SK-N-SH (cell line): ENCODE measurements around the gene MFAP2. TPM values are rescaled to one million over a fixed set of nuclear protein-coding genes. Genes with fewer than 3 reads are reported as not detected.

Experiments
- CTCF ChIA-PET: fragments of 300-600, 350-600 bp; formaldehyde crosslinking; extraction: SDS; loops from one replicate; lab custom pipeline; 2021; lab: Yijun Ruan, JAX
- POLR2A ChIA-PET: fragments of 350-600 bp; sonication (Branson Sonifier 250); formaldehyde crosslinking; extraction: SDS; loops from one replicate; lab custom pipeline; 2020; ENCODE audit warnings: antibody characterized with exemption, inconsistent platforms; lab: Yijun Ruan, JAX
- DNase-seq: peaks from one replicate; pipeline ENCODE4 v3.0.0; 2012
- H2AFZ ChIP-seq: fragments of 200-600 bp; sonication (generic); 2 replicates; pipeline ENCODE4 v1.8.1; 2016; ENCODE audit warnings: antibody characterized with exemption, mild to moderate bottlenecking, low read depth
- H3F3A ChIP-seq: fragments of 200-600 bp; sonication (generic); replicated peaks from 2 replicates; pipeline ENCODE3; 2016; ENCODE audit warnings: antibody characterized with exemption, mild to moderate bottlenecking; ENCODE audit not compliant: insufficient read depth
- H3K27ac ChIP-seq, 2 experiments: fragments of 200-500 bp in 1 of 2; fragments of 200-600 bp in 1 of 2; sonication (Bioruptor generic) in 1 of 2; sonication (generic), shearing (Covaris generic) in 1 of 2; 2 replicates each; pipeline versions ENCODE4 v1.5.1 to v1.6.1; 2014 to 2016; ENCODE audit warnings: low read depth in 2 of 2, inconsistent platforms in 1 of 2, low read length in 1 of 2, mild to moderate bottlenecking in 1 of 2, mixed read lengths in 1 of 2
- H3K27me3 ChIP-seq: fragments of 200-600 bp; sonication (generic), shearing (Covaris generic); 2 replicates; pipeline ENCODE4 v1.6.1; 2016; ENCODE audit warnings: mixed run types; ENCODE audit not compliant: insufficient read depth
- H3K36me3 ChIP-seq, 2 experiments: fragments of 200-500 bp in 1 of 2; fragments of 200-600 bp in 1 of 2; sonication (Bioruptor generic) in 1 of 2; sonication (generic) in 1 of 2; replicated peaks in 1 of 2; 2 replicates each; pipeline versions ENCODE3 to v1.5.1; 2014 to 2016; ENCODE audit warnings: low read length in 1 of 2, mild to moderate bottlenecking in 1 of 2; ENCODE audit not compliant: insufficient read depth in 2 of 2, control insufficient read depth in 1 of 2
- H3K4me1 ChIP-seq, 2 experiments: fragments of 200-500 bp in 1 of 2; fragments of 200-600 bp in 1 of 2; sonication (Bioruptor generic) in 1 of 2; sonication (generic), shearing (Covaris generic) in 1 of 2; 2 replicates each; pipeline versions ENCODE4 v1.5.1 to v1.6.1; 2014 to 2016; ENCODE audit warnings: low read depth in 1 of 2, low read length in 1 of 2, mixed run types in 1 of 2; ENCODE audit not compliant: insufficient read depth in 2 of 2, control insufficient read depth in 1 of 2
- H3K4me2 ChIP-seq: fragments of 200-600 bp; sonication (generic), shearing (Covaris generic); 2 replicates; pipeline ENCODE4 v1.6.1; 2017; ENCODE audit warnings: mixed run types
- H3K4me3 ChIP-seq, 2 experiments: fragments of 200-500 bp in 1 of 2; fragments of 200-600 bp in 1 of 2; sonication (Bioruptor generic) in 1 of 2; sonication (generic), shearing (Covaris generic) in 1 of 2; 2 replicates each; pipeline versions ENCODE4 v1.5.1 to v1.8.1; 2014 to 2016; ENCODE audit warnings: low read depth in 2 of 2, inconsistent platforms in 1 of 2, low read length in 1 of 2, mild to moderate bottlenecking in 1 of 2, mixed read lengths in 1 of 2, moderate library complexity in 1 of 2
- H3K79me2 ChIP-seq: fragments of 200-600 bp; sonication (generic); 2 replicates; pipeline ENCODE4 v1.8.1; 2017; ENCODE audit warnings: mild to moderate bottlenecking; ENCODE audit not compliant: insufficient read depth
- H3K9ac ChIP-seq: fragments of 200-600 bp; sonication (generic); 2 replicates; pipeline ENCODE4 v1.6.1; 2017; ENCODE audit warnings: mixed run types
- H3K9me2 ChIP-seq: fragments of 200-600 bp; sonication (generic); 2 replicates; pipeline ENCODE4 v1.6.1; 2017; ENCODE audit warnings: mixed run types
- H3K9me3 ChIP-seq: fragments of 200-600 bp; sonication (generic); 2 replicates; pipeline ENCODE4 v1.6.1; 2017; ENCODE audit warnings: mixed run types, mild to moderate bottlenecking, moderate library complexity
- H4K20me1 ChIP-seq: fragments of 200-600 bp; sonication (generic); 2 replicates; pipeline ENCODE4 v1.6.1; 2017; ENCODE audit warnings: mild to moderate bottlenecking, mixed run types; ENCODE audit not compliant: insufficient read depth
- CHD2 ChIP-seq: fragments of 150-350 bp; IDR thresholded peaks from 2 replicates; pipeline ENCODE4 v1.6.1; 2018; ENCODE audit warnings: low read length; ENCODE audit not compliant: partially characterized antibody
- ELF1 ChIP-seq: IDR thresholded peaks from 2 replicates; pipeline ENCODE4 v1.4.0; 2012
- EP300 ChIP-seq, 2 experiments: IDR thresholded peaks; 2 replicates each; pipeline versions ENCODE4 v1.4.0 to v1.6.1; 2012; ENCODE audit warnings: borderline replicate concordance in 1 of 2, low read depth in 1 of 2, low read length in 1 of 2
- FOSL2 ChIP-seq: IDR thresholded peaks from 2 replicates; pipeline ENCODE4 v1.4.0; 2012; ENCODE audit warnings: low read depth, mild to moderate bottlenecking, moderate library complexity, borderline replicate concordance
- FOXJ3 ChIP-seq: sonication (generic); formaldehyde crosslinking; IDR thresholded peaks from 2 replicates; pipeline ENCODE4 v1.5.1; 2020; ENCODE audit warnings: mild to moderate bottlenecking, missing genetic modification reagents
- FOXM1 ChIP-seq: IDR thresholded peaks from 2 replicates; pipeline ENCODE4 v1.4.0; 2012; ENCODE audit warnings: low read depth, mild to moderate bottlenecking
- GABPA ChIP-seq: IDR thresholded peaks from 2 replicates; pipeline ENCODE4 v1.4.0; 2012; ENCODE audit warnings: low read depth, mild to moderate bottlenecking
- GATA2 ChIP-seq: sonication (generic); formaldehyde crosslinking; IDR thresholded peaks from 2 replicates; pipeline ENCODE4 v1.5.0; 2020; ENCODE audit warnings: mild to moderate bottlenecking, missing genetic modification reagents
- MXI1 ChIP-seq: IDR thresholded peaks from 2 replicates; pipeline ENCODE4 v1.6.1; 2012; ENCODE audit warnings: mild to moderate bottlenecking, low read depth, low read length, improper control_type of control experiment
- POLR2AphosphoS5 ChIP-seq: IDR thresholded peaks from 2 replicates; pipeline ENCODE4 v1.6.1; 2012; ENCODE audit warnings: low read depth, low read length
- RCOR1 ChIP-seq: fragments of 150-350 bp; IDR thresholded peaks from 2 replicates; pipeline ENCODE4 v1.6.1; 2017; ENCODE audit warnings: antibody characterized with exemption, low read length
- RFX5 ChIP-seq: IDR thresholded peaks from 2 replicates; pipeline ENCODE4 v1.6.1; 2012; ENCODE audit warnings: mild to moderate bottlenecking, improper control_type of control experiment, low read length
- SIN3A ChIP-seq: IDR thresholded peaks from 2 replicates; pipeline ENCODE4 v1.6.1; 2012; ENCODE audit warnings: low read depth, mild to moderate bottlenecking, low read length, moderate library complexity, borderline replicate concordance
- SMC3 ChIP-seq: IDR thresholded peaks from 2 replicates; pipeline ENCODE4 v1.6.1; 2012; ENCODE audit warnings: low read depth, low read length, improper control_type of control experiment
- TEAD4 ChIP-seq: IDR thresholded peaks from 2 replicates; pipeline ENCODE4 v1.4.0; 2012; ENCODE audit warnings: mild to moderate bottlenecking, borderline replicate concordance; ENCODE audit not compliant: insufficient read depth
- YY1 ChIP-seq: IDR thresholded peaks from 2 replicates; pipeline ENCODE4 v1.4.0; 2012; ENCODE audit warnings: low read depth, mild to moderate bottlenecking
- WGBS: methylation state at CpG from one replicate; pipeline ENCODE4 v1.1.6; 2017; ENCODE audit warnings: low lambda C conversion rate; 5-methylcytosine and 5-hydroxymethylcytosine counted together
- polyA plus RNA-seq, 3 experiments: library from polyadenylated mRNA; depleted of rRNA; stranded (reverse); fragments of >200 nt; gene quantifications; 2 replicates each; pipeline ENCODE4 v1.2.3, GENCODE V29; 2012
- TF ChIP-seq, protein P1 (sequence below): fragments of 150-350 bp; IDR thresholded peaks from 2 replicates; pipeline ENCODE4 v1.6.1; 2017; ENCODE audit warnings: antibody characterized with exemption, low read length, low read depth, borderline replicate concordance
- TF ChIP-seq, protein P2 (sequence below): fragments of 200-600 bp; sonication (generic); IDR thresholded peaks from 2 replicates; pipeline ENCODE4 v1.6.1; 2017; ENCODE audit warnings: antibody characterized with exemption, mild to moderate bottlenecking, moderate library complexity
- TF ChIP-seq, protein P3 (sequence below): fragments of 150-350 bp; IDR thresholded peaks from 2 replicates; pipeline ENCODE4 v1.6.1; 2016; ENCODE audit warnings: mild to moderate bottlenecking, low read depth, low read length
- TF ChIP-seq, protein P4 (sequence below): IDR thresholded peaks from 2 replicates; pipeline ENCODE4 v1.4.0; 2012; ENCODE audit warnings: low read depth, borderline replicate concordance
- TF ChIP-seq, protein P5 (sequence below): IDR thresholded peaks from 2 replicates; pipeline ENCODE4 v1.4.0; 2012; ENCODE audit warnings: low read depth, borderline replicate concordance

Gene MFAP2
- polyA plus RNA-seq, 1 of the 3 experiments (the other 2 are of a cell fraction) = 189 TPM

DNA sequence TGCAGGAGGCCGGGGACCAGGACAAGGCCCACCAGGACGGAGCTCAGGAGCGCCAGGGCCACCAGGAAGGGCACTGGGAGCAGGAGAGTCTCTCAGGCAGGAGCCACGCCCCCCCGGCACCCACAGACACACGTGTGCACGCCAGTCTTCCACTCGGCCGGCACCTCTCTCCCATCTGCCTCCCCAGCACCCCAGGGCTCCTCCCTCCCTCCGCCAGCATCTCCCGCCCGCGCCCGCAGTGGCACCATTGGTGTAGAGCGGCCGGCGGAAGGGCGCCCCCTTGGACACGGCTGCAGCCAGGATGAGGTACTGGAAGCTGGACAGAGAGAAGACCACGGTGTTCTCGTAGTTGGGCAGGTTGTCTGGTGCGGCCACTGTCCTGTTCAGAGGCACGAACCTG lies 6.1 kb upstream of the MFAP2 start (continued):
- TF ChIP-seq, protein P1, sequence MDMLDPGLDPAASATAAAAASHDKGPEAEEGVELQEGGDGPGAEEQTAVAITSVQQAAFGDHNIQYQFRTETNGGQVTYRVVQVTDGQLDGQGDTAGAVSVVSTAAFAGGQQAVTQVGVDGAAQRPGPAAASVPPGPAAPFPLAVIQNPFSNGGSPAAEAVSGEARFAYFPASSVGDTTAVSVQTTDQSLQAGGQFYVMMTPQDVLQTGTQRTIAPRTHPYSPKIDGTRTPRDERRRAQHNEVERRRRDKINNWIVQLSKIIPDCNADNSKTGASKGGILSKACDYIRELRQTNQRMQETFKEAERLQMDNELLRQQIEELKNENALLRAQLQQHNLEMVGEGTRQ = no peak
- no peak for TF ChIP-seq ELF1
- TF ChIP-seq, protein P2, sequence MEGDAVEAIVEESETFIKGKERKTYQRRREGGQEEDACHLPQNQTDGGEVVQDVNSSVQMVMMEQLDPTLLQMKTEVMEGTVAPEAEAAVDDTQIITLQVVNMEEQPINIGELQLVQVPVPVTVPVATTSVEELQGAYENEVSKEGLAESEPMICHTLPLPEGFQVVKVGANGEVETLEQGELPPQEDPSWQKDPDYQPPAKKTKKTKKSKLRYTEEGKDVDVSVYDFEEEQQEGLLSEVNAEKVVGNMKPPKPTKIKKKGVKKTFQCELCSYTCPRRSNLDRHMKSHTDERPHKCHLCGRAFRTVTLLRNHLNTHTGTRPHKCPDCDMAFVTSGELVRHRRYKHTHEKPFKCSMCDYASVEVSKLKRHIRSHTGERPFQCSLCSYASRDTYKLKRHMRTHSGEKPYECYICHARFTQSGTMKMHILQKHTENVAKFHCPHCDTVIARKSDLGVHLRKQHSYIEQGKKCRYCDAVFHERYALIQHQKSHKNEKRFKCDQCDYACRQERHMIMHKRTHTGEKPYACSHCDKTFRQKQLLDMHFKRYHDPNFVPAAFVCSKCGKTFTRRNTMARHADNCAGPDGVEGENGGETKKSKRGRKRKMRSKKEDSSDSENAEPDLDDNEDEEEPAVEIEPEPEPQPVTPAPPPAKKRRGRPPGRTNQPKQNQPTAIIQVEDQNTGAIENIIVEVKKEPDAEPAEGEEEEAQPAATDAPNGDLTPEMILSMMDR = no peak
- no peak for TF ChIP-seq GATA2 (CRISPR knock-in tag)
- no peak for TF ChIP-seq CHD2
- TF ChIP-seq RFX5 = no peak

DNA sequence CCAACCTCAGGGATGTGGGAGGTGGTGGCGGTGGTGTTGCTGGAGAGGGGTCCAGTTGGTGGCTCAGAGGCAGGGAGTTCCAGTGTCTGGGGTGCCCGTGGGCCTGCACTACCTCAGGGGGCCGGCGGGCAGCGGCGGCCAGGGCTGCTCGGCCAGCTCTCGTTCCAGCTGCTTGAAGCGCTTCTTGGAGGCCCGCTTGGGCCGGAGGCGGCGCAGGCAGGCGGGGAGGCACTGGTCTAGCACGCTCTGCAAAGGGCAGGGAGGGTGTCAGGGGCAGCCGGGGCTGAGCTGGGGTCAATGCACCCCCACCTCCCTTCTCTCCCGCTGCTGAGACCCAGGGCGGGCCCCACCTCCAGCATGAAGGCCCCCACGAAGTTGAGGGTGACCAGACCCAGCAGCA lies 5.7 kb upstream of the MFAP2 start:
- Histone ChIP-seq H2AFZ (no peak overlapping the region), H3K4me2 (no peak overlapping the region), H3F3A (peaks cover 12% of the 10 kb centered on the region), H3K79me2 (no peaks in the 10 kb centered on the region), H3K4me1 (peaks cover 10 to 14% of the 10 kb centered on the region in 2 experiments; a peak in 2 of 4 replicates), H3K9me3 (no peaks in the 10 kb centered on the region), H3K27me3 (no peaks in the 10 kb centered on the region), H3K9me2 (no peaks in the 10 kb centered on the region), H4K20me1 (no peaks in the 10 kb centered on the region), H3K36me3 (peaks cover 3 to 8% of the 10 kb centered on the region in 2 experiments), H3K27ac (no peak overlapping the region; a peak in 1 of 4 replicates), H3K4me3 (no peak overlapping the region), H3K9ac (no peak overlapping the region)
- POLR2A ChIA-PET = interaction anchor here (0.6 kb wide), 1 partner anchor 17 kb away, joined by 3 read pairs; no protein-coding TSS in a partner anchor
- 95% methylated on average over 4 of the region's 19 CpGs for WGBS
- DNase-seq = no peak
- TF ChIP-seq, protein P3, sequence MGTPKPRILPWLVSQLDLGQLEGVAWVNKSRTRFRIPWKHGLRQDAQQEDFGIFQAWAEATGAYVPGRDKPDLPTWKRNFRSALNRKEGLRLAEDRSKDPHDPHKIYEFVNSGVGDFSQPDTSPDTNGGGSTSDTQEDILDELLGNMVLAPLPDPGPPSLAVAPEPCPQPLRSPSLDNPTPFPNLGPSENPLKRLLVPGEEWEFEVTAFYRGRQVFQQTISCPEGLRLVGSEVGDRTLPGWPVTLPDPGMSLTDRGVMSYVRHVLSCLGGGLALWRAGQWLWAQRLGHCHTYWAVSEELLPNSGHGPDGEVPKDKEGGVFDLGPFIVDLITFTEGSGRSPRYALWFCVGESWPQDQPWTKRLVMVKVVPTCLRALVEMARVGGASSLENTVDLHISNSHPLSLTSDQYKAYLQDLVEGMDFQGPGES = no peak
- TF ChIP-seq, protein P4, sequence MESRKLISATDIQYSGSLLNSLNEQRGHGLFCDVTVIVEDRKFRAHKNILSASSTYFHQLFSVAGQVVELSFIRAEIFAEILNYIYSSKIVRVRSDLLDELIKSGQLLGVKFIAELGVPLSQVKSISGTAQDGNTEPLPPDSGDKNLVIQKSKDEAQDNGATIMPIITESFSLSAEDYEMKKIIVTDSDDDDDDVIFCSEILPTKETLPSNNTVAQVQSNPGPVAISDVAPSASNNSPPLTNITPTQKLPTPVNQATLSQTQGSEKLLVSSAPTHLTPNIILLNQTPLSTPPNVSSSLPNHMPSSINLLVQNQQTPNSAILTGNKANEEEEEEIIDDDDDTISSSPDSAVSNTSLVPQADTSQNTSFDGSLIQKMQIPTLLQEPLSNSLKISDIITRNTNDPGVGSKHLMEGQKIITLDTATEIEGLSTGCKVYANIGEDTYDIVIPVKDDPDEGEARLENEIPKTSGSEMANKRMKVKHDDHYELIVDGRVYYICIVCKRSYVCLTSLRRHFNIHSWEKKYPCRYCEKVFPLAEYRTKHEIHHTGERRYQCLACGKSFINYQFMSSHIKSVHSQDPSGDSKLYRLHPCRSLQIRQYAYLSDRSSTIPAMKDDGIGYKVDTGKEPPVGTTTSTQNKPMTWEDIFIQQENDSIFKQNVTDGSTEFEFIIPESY = no peak
- TF ChIP-seq GATA2 (CRISPR knock-in tag) (no peak), FOXM1 (no peak), ELF1 (no peak), YY1 (no peak), FOXJ3 (CRISPR knock-in tag) (no peak), GABPA (no peak), MXI1 (no peak), POLR2AphosphoS5 (no peak), TEAD4 (no peak), CHD2 (no peak), SIN3A (no peak), EP300 (IDR thresholded peaks at IDR 0.05; ENCODE audit: borderline replicate concordance in 1 of 2, low read depth in 1 of 2, low read length in 1 of 2) (no peak), FOSL2 (no peak), SMC3 (no peak), RCOR1 (no peak)
- TF ChIP-seq, protein P5, sequence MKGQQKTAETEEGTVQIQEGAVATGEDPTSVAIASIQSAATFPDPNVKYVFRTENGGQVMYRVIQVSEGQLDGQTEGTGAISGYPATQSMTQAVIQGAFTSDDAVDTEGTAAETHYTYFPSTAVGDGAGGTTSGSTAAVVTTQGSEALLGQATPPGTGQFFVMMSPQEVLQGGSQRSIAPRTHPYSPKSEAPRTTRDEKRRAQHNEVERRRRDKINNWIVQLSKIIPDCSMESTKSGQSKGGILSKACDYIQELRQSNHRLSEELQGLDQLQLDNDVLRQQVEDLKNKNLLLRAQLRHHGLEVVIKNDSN = no peak
- CTCF ChIA-PET = interaction anchor here (0.7 to 4.0 kb wide), 16 partner anchors 9 to 62 kb away, joined by 3 to 38 read pairs (median 5); no protein-coding TSS in a partner anchor
